Measurements from ENCODE around the gene NEGR1.

NEGR1 gene

DNA sequence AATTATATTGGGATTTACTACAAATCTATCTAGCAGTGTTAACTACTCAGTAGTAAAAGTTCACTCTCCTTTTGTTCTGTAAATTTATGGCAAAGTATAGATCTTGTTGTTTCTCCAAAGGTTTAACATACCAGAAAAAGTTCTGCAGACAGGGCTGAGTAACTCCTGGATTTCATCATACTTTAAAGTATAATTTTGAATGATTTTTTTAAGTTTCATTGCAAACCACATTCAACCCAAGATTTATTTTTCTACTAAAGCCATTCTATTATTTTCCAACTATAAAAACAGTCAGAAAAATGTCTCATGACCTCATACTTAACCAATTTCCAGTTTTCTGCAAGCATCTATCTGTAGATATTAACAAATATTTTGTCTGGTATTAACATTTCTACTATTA is 615.7 kb downstream of the NEGR1 start:
- DNase-seq: no peak

DNA sequence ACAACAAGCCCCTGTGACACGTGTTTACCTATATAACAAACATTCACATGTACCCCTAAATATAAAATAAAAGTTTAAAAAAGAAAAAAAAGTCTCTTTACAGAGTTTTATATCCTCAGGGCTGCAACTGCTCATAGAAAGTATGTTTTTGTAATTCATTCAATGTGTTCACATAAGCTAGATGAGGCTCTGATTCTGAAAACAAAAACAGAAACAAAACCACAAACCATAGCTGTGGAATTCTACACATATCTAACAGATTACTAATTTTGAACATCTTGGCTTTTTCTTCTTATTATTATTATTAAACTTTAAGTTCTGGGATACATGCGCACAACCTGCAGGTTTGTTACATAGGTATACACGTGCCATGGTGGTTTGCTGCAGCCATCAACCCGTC is 621.9 kb downstream of the NEGR1 start:
- no peak for DNase-seq

DNA sequence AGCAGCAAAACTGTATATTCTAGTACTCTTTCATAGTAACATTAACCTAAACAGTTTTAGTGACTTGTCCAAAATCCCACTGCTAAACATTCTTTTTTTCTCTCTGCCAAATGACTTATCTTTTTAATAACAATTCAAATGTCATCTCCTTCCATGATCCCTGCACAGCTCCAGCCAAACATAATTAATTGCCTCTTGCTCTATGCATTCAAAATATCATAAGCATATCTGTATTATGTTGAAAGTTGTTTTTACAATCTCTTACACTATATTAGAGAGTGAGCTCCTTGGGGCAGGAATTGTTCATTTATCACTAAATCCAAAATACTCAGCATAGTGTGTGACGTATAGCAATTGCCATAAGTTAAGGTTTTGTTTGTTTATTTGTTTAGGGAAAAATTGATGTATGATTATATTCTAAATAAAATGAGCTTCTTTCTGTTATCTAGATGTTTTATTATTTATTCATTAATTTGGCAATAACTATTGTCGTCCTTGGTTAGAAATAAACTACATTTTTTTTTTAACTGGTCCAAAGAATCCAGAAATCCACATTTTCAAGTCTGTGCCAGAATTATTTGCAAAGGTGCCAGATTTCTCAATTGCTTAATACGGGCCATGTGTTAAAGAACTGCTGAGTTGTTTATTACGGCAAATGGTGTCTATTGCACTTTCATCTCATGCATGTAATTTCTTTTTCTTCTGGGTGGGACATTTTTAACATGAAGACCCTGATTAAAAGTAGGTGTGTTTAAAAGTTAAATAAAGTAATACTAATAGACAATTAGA is 624.3 kb downstream of the NEGR1 start:
- DNase-seq: no peak

DNA sequence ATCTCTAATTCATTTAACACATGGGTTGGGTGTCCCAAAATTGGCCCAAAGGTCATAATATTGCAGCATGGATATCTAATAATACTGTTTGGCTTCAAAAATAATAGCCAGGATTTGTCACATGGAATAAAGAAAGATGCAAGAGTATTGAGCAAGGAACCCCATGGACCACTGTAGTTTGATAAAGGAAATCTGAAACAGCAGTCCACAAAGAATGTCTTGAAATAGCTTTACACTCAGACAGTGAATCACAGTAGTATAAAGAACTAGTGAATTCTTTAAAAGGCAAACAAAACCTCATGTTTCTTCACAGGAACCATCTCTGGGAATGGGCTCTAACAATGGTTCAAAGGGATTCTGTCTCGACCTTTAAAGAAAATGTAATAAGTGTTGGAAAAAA is 625.4 kb downstream of the NEGR1 start:
- DNase-seq: no peak

DNA sequence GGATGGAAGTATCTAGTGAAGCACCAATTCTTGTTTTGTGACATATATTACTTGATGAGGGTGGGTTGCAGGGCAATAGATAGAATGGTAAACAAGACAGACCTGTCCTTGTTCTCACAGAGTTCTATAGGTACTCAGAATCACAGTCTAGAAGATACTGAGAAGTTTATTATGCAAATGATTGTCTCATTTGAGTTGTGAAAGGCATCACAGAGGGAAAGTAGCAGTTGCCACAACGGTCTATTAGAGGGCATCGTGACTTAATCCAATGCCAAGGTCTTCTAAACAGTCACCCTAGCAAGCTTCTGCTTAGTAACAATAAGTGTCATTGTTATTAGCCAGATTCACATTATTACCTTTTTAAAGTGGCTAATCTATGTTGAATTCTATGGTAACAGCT is 626.7 kb downstream of the NEGR1 start:
- DNase-seq: no peak

DNA sequence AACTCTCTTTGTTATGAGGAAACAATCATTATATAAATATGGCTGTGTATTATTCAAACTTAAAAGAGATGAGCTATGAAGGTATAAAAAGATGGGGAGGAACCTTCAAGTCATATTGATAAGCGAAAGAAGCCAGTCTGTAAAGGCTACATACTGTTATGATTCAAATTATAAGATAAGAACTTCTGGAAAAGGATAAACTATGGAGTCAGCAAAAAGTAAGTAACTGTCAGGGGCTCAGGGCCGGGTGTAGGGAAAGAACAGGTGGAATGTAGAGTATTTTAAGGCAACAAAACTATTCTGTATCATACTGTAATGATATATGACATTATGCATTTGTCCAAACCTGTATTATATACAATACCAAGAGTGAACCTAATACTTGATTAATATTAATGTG is 628.4 kb downstream of the NEGR1 start:
- no peak for DNase-seq

DNA sequence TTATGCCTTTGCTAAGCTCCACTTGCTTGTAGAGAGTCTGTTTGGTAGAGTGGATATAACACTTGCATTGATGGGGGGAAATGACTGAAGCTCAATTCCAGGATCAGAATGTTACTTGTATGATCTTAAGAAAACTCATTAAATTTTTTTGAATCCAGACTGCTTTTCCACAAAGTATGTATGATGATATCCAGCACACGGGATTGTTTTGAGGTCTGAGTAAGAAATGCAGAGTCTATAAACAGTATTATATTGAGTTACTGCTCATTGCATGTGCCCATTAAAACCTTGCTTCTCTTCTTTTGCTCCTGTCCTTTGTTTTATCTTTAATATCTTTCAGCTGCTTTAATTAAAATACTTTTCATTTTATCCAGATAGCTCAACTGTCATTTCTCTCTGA is 631.1 kb downstream of the NEGR1 start:
- DNase-seq: no peak

DNA sequence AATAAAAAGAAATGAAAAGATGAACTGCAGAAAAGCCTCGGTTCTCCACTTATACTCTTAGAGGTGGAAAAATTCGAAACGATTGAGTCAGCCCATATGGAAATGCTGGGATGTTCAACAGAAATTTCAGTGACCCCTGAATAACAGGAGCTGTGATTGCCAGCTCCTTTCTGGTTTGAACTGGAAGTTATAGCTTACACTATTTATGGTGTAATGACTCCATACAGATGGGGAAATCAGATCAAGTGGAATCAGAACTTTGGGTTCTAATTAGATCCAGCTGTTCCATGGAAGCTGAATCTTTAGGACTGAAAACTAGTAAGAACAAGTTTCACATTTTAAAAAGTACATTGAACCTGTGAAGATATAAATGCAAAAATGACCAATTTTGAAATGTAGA is 632.2 kb downstream of the NEGR1 start:
- no peak for DNase-seq

DNA sequence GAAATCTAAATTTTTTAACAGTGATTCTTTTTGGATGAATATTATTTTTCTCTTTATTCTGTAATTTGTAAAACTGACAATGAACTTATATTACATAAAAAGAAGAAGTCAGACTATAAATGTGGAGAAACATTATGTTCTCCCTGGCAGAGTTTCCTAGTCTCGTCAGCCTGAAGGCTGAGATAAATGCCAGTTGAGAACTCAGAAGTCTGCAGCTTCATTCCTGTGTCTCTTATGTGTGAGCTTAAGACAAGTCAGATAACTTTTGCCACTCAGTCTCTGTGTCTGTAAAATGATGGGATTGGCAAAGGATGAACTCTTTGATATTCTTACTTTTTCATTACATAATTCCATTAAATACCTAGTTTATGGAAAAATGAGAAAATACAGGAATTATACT is 632.7 kb downstream of the NEGR1 start:
- no peak for DNase-seq

DNA sequence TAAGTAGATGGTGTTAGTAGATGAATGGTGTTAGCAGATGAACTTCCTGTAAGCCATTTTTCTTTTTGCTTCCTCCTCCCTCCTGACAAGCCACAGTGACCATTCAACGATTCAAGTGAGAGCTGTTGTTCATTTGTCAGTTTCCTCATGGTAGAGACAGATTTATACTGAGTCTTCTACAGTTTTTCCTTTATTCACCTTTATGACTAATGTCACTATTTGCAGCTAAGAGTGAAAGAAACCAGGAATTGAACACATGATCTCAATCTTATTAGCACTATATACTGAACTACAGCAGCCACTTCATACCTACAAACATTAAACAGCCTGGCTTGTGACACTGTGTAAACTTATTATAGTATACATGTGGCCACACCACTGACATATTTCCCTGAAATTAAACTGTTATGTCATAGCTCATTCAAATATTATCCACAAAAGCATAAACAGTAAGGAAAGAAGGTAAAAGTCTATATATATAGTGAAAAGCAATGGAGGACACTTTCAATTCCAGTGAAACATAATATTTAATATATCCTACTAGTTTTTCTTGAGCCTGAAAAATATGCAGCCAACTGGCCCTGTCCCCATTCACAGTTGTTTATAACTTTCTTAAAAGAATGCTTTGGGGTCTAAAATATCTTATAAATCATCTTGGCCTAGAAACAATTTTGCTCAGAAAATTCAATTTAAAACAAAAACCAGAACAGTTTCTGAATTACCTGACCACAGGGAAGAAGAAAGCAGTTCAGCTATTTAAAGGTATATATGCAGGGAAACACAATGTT is 634.6 kb downstream of the NEGR1 start:
- DNase-seq: no peak

DNA sequence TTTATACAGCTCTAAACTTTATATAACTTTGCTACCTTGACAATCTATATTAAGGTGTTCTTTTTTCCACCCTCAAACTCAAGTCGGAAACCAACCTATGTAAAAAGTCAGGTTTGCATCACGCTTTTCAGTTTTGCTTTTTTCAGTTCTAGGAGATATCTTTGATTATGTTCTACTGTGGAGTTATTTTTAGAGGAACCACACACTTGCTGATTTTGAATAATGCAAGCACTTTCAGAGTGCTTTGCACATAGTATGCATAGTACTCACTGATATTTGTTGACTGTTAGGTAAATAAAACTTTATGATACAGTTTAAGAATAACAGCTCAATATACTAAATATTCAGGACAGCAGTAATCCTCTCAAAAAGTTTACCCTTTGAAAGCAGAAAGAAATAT is 637.3 kb downstream of the NEGR1 start:
- no peak for DNase-seq

DNA sequence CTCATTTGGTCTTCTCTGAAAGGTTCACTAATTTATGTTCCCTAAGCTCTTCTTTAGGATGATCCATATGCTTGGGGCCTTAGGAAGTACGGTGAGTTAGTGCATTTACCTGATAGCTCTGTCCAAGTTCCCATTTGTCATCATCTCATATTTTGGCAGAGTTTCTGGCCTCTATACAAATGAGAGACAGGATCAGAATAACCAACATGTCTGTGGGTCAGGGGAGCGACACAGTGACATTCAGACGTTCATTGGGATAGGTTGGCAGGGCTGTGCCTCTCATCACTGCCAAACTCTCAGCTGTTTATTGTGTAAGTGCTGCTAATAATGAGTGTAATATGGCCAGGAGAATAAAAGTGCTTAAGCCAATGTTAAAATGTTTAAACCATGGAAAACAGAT is 640.4 kb downstream of the NEGR1 start:
- DNase-seq: no peak

DNA sequence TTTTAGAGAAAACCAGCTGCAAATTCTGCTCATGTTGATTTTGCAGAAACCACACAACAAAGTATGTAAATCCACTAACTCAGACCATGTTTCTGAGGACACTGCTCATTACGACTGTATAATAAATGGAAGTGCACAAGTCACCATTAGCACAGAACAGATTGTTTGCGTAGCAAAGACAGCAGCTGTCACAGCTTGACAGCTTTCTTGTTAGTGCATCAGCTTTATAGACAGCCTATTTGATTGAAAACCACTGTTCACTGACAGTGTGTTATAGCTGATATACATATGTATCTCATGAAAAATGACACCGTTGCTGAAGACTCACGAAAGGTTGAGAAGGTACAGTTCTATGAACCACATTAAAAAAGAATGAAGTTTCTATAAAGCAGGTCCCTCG is 641.3 kb downstream of the NEGR1 start:
- no peak for DNase-seq

DNA sequence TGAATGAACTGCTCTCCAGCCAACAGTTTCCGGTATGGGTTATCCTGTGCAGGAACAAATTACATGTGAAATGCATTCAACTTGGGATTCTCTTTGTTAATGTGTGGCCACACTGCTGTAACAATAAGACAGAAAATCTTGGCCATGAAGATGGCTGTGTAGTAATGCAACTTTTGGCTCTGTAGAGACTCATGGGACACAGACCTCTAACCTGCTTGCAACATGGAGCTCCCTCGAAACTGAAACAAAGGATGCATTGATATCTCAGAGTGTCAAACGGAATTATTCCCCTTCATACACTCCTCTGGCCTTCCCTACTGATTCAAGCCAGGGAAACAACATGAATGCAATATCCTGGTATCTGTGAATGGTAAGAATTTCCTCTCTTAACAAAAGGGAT is 642.2 kb downstream of the NEGR1 start:
- DNase-seq: no peak

DNA sequence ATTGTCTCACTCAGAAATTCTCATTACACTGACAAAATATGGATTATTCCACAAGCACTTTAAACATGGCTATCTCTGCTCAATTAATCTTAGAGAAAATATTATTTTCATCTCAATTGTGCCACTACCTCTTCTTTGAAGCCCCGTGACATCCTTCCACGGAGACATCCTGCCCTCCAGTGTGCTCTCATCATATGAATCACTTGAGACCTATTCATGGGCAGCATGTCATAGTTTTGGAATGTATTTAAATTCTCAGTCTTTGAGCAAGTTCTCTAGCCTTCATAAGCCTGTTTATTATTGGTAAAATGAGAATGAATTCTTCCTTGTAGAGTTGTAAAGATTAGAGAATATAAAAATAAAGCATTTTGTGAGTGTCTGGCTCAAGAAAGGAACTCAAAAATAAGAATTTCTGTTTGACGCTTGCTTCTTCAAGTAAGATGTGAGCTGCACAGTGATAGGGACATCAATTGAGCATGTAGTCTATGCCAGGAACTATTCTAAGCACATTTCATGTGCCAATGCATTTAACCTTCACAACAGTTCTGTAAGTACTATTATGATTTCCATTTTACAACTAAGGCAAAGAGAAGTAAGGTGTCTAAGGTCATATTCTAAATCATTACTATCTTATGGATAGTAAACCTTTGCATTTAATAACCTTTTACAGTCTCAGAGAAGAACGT is 644.1 kb downstream of the NEGR1 start:
- DNase-seq: no peak

DNA sequence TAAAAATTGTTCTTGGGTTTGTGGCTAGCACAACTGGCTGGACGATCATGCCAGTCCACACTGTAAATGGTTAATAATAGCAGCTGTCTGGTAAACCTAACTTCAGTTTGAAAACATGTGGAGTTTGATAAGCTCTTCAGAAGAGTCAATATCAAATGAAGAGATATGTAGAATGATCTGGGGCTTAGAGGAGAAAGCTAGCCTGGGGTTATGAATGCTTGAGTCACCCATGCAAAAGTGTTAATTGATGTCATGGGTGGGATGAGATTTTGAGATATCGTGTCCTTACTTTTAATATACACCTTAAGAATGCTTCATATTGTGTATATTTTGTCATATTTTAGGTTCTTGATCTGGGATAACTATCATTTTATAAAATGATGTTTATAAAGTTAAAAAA is 646.8 kb downstream of the NEGR1 start:
- no peak for DNase-seq

DNA sequence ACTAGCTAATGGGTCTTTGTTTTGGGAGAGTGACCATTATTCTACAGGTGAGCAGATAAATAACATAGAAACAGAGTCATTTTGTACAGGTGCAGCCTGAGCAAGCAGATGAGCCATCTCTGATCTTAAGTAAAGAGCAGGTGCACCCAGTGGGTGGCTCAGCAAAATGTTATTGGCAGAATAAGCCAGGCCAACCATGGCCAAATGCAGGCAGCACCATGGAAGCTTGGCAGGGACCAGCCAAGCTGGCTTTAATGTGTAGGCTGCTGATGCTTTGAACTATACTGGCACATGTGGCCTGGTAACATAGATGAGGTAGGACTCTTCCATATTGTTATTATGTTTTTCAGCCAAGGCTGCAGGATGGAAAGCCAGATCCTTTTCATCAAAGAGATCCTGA is 648.2 kb downstream of the NEGR1 start:
- no peak for DNase-seq

DNA sequence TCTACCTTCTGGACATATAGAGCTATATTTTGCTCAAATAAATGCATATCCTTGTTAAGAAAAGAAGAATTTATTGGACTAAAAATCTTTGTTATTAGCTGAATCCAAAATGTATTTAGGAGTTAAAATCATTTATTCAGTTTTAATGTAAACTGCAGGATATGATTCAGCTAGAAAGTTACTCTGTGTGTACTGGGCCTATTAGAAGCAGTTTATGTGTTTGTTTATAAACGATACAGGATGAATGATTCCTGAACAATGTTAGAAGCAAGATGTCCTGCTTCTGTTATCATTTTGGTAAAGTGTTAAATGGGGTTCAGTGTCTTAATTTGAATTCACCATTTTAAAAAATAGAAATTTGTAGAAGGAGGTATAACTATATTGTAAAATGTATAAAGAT is 652.3 kb downstream of the NEGR1 start:
- DNase-seq: no peak

DNA sequence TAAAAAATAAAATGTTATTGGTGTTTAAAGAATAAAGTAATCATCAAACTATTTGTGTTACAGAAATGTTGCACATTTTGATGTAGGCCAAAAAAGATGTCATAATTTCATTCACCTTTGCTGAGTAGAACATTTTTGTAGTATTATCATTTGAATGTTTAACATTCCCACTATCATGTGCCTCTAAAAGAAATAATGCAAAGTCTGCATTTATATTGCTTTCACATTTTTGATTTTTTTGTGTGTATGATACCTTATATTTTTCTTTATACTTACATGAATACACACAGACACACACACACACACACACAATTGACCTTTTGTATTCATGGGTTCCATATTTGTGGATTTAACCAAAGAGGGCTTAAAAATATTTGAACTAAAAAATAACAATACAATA is 657.3 kb downstream of the NEGR1 start:
- DNase-seq: no peak

DNA sequence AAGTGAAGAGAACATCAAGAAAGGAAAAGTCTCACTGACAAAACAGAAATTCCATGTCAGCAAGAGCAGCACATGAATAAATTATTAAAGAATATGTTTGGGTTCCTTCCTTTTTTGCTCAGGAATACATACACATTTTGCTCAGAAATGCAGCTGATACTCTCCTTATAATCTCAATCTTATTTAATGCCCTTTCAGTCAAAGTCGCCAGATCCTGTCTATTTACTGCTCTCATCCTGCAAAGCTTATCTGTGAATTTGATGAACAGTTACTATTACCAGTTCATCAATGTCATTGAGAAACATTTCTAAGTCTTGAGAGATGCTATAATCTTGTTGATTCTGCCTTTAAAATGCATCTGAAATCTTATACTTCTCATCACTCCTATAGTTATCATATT is 658.5 kb downstream of the NEGR1 start:
- DNase-seq: no peak

DNA sequence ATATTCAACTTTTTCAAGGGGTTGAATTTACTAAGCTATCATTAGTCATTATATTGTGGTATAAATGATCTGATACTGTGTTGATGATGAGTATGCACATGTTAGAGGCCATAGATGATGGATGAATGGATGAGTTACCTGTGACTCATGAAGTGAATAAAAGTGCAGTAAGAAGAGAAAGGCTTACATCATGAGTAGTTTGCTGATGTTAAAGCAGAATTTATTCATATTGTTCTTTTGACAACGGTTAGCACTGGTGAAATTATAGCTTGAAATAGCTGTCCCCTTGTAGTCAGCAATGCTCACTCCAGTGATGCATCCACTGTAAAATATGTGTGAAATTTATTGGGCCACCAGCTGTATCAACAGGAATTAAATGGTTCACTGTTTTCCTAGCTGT is 660.6 kb downstream of the NEGR1 start:
- DNase-seq: no peak

DNA sequence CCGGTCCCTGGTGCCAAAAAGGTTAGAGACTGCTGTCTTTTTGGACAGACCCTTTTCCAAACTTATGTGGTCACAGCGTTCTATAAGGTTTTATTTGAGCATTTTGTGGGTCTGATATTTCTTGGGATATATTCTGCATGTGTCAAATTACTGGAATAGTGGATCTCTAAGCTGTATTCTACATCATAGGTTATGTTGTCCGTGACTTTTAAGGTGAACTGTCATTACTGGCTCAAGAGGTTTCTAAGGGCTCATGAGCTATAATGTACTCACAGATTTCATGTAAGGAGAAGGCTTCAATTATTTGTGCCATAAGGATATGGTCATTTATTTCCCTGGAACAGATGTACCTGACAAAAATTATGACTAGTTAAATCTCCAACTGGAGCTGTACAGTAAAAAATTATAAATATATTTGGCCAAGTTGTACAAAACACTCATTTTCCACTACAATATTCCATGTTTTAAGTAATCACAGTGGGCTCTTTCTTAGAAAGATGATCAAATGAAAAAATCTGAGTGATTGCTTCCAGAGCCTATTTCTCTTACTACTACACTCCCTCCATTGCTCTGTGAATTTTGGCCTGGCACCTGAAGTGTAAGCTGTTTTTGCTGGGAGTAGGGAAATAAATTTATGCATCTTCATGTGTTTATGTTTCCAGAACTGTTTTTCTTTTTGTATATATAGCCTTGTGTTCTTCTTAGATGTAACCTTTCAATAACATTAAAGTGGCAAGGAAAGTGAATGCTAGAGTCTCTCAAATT is 663.4 kb downstream of the NEGR1 start:
- no peak for DNase-seq

DNA sequence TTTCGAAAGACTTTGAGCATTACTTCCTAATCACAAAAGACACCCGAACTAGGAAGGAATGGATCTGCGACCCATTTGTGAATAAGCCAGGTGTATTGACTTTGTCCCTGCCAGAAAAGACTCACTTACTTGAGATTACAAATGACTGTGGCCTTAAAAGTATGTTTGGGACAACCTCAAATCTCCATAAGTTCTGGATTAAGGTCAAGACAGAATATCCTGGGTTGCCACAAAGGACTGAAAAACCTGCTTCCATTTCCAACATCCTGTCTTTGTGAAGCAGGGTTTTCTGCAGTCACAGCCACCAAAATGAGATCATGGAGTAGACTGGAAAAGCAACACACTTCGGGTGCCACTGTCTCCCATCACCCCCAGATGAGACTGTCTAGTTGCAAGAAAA is 664.1 kb downstream of the NEGR1 start:
- no peak for DNase-seq

Measured in midbrain (tissue), 1 donor.